ENCODE results near the gene ISG20L2.

Gene ISG20L2

DNA sequence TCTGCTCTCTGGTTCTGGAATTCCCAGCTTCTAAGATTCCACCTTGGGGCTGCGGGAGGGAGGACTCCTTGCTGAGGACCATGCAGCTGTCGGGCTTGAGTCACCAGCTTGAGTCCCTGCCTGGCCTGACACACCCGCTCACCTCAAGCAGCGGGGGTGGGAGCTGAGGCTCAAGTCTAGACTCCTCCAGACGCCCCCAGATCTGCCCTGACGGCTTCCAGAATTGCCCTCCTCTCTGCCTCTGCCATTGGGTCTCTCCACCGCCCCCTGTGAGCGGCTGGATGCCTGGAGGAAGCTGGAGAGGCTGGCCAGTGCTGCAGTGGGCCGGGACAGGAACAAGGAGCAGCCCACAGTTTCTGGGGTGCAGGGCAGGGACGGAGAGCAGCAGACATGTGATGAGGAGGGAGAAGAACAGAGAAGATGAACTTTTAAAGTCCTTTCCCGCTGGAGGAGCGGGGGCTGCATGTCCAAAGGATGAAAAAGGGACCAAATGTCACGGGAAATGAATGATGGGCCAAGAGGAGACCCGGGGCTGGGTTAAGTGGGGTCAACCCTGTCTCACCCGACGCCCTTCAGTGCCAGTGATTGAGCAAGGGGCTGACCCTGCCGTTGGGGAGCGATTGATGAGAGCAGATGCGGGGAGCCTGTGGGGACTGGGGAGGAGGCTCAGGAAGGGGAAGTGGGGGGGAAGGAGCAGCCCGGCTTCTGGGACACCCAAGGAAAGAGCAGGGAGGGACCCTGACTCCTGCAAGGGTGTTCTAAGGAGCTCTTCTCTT lies 36.7 kb downstream of the ISG20L2 start:
- CTCF ChIA-PET = interaction anchor here (0.7 to 11.3 kb wide), 9 partner anchors 9 to 235 kb away, joined by 3 to 237 read pairs (median 26); partner anchors contain the start of genes CRABP2, INSRR, ISG20L2 and METTL25B
- H3K36me3 Mint-ChIP-seq = no peaks in the 10 kb centered on the region
- no peaks in the 10 kb centered on the region for H3K9me3 Mint-ChIP-seq
- no peak overlapping the region for H3K4me3 Mint-ChIP-seq
- DNase-seq = no peak
- peaks cover 27% of the 10 kb centered on the region for H3K4me1 Mint-ChIP-seq
- no peak overlapping the region for H3K27ac Mint-ChIP-seq
- peaks cover 80% of the 10 kb centered on the region for H3K27me3 Mint-ChIP-seq

DNA sequence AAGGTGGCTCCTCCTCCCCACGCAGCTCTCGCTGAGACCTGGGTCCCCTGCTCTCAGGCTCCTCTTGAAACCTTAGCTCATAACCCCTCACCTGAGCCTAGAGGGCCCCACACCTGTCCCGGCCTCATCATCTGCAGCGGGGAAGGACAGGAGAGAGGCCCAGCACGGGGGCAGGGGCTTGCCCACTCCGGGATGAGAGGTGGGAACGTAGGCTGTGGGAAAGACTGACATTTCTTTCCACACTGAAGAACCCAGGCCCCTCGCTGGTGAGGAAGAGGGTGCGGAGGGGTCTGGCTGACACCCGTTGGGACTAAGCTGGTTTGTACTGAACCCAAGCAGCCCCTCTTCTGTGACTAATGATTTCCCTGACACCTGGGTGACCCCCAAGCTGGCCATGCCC lies 37.4 kb downstream of the ISG20L2 start:
- Mint-ChIP-seq H3K36me3 (no peaks in the 10 kb centered on the region), H3K27me3 (peaks cover 75% of the 10 kb centered on the region), H3K27ac (no peak overlapping the region), H3K4me1 (peaks cover 27% of the 10 kb centered on the region), H3K9me3 (no peaks in the 10 kb centered on the region), H3K4me3 (no peak overlapping the region)
- CTCF ChIA-PET = interaction anchor here (0.7 to 11.3 kb wide), 12 partner anchors 9 to 236 kb away, joined by 3 to 237 read pairs (median 7); partner anchors contain the start of genes CRABP2, INSRR, ISG20L2 and METTL25B
- DNase-seq = no peak

DNA sequence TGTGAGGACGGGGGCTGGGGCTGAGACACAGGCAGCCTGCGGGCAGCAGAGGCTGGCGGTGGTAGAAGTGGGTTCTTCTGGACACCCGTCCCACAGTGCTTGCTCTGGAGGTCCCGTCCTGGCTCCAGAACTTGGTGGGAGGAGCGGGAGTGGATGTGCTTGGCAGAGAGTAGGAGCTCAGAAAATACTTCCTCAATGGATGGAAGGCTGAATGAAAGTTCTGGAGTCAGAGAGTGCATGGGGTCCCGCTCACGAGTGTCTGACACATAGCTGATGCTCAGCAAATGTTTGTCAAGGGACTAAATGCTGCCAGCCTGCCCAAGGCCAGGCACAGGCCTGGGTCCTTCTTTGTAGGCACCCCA lies 37.9 kb downstream of the ISG20L2 start:
- peaks cover 27% of the 10 kb centered on the region for H3K4me1 Mint-ChIP-seq
- no peaks in the 10 kb centered on the region for H3K9me3 Mint-ChIP-seq
- no peak for DNase-seq
- H3K27me3 Mint-ChIP-seq = peaks cover 77% of the 10 kb centered on the region
- H3K27ac Mint-ChIP-seq = no peak overlapping the region
- CTCF ChIA-PET = interaction anchor here (0.7 to 11.3 kb wide), 23 partner anchors 8 to 464 kb away, joined by 3 to 237 read pairs (median 6); partner anchors contain the start of genes CRABP2, INSRR, ISG20L2 and METTL25B
- no peaks in the 10 kb centered on the region for H3K36me3 Mint-ChIP-seq
- H3K4me3 Mint-ChIP-seq = no peak overlapping the region

DNA sequence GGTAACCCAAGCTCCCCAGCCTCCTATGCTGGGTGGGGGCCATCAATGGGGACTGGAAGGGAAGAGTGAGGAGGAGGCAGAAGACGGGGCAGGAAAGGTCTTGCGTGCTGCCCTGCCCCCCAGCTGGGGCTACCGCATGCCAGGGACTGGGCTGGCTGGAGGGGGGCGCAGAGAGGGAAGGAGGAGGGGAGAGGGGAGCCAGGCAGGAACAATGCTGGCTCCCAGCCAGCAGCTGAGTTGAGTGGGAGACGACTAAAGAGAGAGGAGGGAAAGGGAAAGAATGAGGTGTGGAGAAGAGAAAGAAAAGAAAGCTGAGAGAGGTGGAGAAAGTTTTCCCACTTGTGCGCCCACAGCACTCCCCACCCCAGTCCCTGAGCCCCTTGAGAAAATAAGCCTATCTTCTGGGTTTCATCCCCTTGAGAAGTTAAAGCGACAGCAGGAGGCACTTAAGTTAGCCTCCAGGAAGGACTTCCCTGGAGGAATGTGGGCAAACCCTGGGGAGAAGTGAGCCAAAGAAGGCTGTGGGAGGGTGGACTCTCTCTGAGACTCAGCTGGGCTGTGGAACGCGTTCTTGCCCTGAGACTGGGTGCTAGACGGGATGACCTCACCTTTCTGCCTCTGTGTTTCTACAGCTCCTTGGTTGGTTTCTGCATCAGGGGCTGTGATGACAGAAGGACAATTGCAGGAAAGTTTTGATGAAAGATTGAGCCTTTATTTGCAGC lies 38.5 kb downstream of the ISG20L2 start:
- no peak overlapping the region for H3K4me3 Mint-ChIP-seq
- no peak for DNase-seq
- peaks cover 81% of the 10 kb centered on the region for H3K27me3 Mint-ChIP-seq
- CTCF ChIA-PET = interaction anchor here (0.6 to 11.3 kb wide), 46 partner anchors 7 to 465 kb away, joined by 3 to 237 read pairs (median 4); partner anchors contain the start of genes CRABP2, HDGF, INSRR and ISG20L2
- H3K4me1 Mint-ChIP-seq = peaks cover 27% of the 10 kb centered on the region
- H3K36me3 Mint-ChIP-seq = no peaks in the 10 kb centered on the region
- H3K27ac Mint-ChIP-seq = no peak overlapping the region
- H3K9me3 Mint-ChIP-seq = no peaks in the 10 kb centered on the region

DNA sequence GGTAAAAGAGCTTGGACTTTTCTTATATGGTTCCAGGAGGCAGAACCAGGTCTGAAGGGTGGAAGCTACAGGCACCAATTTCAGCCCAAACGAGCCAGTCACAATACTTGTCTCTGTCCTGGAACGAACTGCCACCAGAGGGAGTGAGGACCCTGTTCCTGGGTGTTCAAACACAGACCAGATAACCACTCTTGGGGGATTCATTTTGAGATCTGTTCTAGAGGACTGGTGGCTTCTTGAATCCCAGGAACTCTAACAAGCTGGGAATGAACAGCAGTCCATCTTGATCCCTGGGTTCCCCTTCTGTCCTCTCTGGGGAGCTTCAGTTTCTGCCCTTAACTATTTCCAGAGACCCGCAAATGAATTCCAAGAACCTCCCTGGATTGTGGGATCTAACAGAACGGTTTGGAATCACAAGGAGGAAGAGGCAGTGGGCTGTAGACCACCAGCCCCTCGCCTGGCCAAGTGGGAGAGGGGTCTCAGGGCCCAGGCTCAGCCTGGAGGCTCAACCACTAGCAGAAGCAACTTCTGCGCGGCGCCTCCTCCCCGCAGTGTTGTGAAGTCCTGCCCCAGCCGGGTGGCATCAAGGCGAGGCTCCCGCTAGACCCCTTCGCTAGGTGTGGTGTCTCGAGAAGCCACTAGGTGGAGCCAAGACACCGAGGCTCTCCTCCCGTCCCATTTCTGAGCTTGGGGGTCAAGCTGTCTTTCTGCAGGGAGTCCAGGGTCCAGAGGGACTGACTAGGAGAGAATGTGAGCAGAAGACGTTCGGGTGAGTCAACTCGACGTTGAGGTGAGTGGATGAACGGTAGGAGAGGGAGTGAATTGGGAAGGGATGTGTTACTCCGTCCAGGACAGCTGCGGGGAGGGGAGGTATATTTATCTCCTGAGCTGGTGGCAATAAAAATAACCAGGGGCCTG lies 39.3 kb downstream of the ISG20L2 start:
- Mint-ChIP-seq H3K27me3 (peaks cover 81% of the 10 kb centered on the region), H3K4me3 (no peak overlapping the region), H3K9me3 (no peaks in the 10 kb centered on the region), H3K27ac (no peak overlapping the region), H3K36me3 (no peaks in the 10 kb centered on the region), H3K4me1 (peaks cover 34% of the 10 kb centered on the region)
- CTCF ChIA-PET = interaction anchor here (0.6 to 11.3 kb wide), 49 partner anchors 10 to 466 kb away, joined by 3 to 237 read pairs (median 4); partner anchors contain the start of genes CRABP2, HDGF, INSRR and ISG20L2
- DNase-seq = peak; percentile 84

DNA sequence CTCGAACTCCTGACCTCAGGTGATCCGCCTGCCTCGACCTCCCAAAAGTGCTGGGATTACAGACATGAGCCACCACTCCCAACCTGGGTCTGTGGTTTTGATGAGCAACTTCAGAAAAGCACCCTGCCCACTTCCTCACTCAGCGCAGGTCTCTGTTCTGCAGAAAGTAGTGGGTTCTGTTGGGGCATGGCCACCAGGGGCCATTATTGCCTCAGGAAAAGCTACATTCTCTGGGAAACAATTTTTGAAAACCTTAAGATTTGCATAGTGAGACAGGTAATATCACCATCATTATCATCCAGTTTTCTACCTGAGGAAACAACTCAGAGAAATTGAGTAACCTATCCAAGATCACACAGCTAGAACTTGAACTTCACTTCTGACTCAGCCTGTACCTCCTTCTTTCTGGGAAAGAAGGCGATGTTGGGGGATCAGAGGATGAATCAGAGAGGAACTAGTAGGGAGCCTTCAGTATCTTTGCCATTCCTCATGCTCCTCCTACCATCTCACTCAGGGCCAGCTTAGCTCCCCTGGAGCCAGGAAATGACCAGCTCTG lies 44.3 kb downstream of the ISG20L2 start:
- CTCF ChIA-PET = interaction anchor here (0.7 to 11.3 kb wide), 12 partner anchors 10 to 244 kb away, joined by 3 to 237 read pairs (median 8); partner anchors contain the start of genes CRABP2, ISG20L2, METTL25B and NTRK1
- Mint-ChIP-seq H3K27ac (no peak overlapping the region), H3K4me1 (peaks cover 20% of the 10 kb centered on the region), H3K4me3 (no peak overlapping the region), H3K27me3 (peaks cover 79% of the 10 kb centered on the region), H3K9me3 (no peaks in the 10 kb centered on the region), H3K36me3 (no peaks in the 10 kb centered on the region)
- DNase-seq = peak; percentile 63

DNA sequence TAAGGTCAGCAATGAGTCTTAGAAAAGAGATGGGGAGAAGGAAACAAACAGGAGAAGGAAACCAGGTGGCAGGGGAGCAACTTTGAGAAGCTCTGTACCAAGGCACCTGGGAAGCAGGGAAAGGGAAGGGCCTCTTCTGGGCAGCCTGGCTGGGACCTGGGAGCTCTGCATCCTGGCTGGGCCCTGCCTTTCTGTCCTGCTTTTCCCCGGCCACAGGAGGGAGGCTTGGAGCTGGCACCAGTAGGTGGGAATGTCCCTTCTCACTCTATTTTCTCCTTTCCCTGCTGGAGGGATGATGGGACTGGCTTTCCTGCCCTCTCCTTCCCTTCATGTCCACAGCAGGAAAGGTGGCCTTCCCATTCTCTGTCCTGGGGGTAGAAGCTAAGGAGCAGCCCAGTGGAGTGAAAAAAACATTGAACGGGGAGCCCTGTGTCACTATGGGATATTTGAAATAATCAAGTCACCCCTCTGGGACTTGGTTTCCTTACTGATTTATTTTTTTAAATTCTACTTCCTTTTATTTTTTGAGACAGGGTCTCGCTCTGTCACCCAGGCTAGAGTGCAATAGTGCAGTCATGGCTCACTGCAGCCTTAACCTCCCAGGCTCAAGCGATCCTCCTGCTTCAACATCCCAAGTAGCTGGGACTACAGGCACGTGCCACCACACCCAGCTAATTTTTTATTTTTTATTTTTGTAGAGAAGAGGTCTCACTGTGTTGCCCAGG lies 46.2 kb downstream of the ISG20L2 start:
- Mint-ChIP-seq H3K4me3 (no peak overlapping the region), H3K27me3 (peaks cover 81% of the 10 kb centered on the region), H3K4me1 (peaks cover 28% of the 10 kb centered on the region), H3K27ac (no peak overlapping the region), H3K9me3 (no peaks in the 10 kb centered on the region), H3K36me3 (no peaks in the 10 kb centered on the region)
- DNase-seq = no peak
- CTCF ChIA-PET = interaction anchor here (0.8 to 11.3 kb wide), 10 partner anchors 9 to 208 kb away, joined by 3 to 237 read pairs (median 4); partner anchors contain the start of gene CRABP2

DNA sequence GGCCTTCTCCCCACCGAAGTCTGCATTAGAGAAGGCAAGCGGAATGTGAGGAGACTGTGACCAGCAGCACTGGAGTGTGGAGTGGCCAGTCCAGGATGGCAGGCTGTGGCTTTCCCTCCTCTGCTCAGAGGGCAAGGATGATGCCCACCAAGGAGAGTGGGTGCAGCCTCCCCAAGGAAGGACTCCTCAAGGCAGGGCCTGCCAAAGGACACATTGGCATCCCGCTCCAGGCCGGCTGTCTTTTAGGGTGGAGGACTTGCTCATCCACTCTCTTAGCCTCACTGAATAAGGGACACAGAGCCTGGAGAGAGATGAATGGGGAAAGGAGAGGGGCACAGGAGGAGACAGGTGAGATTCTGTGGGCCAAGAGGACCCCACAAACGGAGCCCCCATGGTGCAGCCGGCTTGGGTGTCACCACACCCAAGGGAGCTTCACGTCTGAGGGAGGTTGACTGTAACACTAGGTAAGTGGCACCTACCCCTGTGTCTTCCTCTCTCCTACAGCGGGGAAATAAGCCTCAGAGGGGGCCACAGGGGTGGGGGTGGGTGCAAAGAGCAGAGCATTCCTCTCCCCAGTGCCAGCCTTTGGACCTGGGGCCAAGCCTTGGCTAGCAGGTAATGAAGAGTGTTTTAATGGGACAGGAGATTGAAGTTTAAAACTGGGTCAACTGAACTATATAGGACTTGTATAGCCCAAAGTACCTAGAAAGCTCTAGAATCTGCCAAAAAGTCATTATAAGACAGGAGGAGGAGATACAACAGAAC lies 47.2 kb downstream of the ISG20L2 start:
- peaks cover 28% of the 10 kb centered on the region for H3K4me1 Mint-ChIP-seq
- DNase-seq = no peak
- H3K9me3 Mint-ChIP-seq = no peaks in the 10 kb centered on the region
- CTCF ChIA-PET = interaction anchor here (1.4 to 11.3 kb wide), 9 partner anchors 8 to 209 kb away, joined by 3 to 237 read pairs (median 9); partner anchors contain the start of gene CRABP2
- H3K27me3 Mint-ChIP-seq = peaks cover 91% of the 10 kb centered on the region
- no peaks in the 10 kb centered on the region for H3K36me3 Mint-ChIP-seq
- H3K27ac Mint-ChIP-seq = no peak overlapping the region
- H3K4me3 Mint-ChIP-seq = no peak overlapping the region

DNA sequence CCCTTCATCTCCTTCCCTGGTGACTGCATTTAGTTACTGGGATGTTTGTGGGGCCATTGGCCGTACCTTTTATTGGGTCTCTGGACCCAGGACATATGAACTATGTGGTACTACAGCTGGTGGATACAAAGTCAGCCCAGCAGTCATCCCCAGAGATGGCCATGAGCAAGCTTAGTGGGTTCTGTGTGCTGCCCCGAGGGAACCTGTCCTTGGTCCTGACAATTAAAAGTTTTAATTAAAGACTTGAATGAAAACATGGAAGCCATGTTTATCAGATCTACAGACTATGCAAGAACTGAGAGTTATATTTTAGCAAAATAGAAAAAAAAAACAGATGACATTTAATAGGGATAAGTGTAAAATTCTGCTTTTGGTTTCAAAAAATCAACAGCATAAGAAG lies 48.5 kb downstream of the ISG20L2 start:
- Mint-ChIP-seq H3K9me3 (no peaks in the 10 kb centered on the region), H3K4me3 (no peak overlapping the region), H3K36me3 (no peaks in the 10 kb centered on the region), H3K4me1 (peaks cover 28% of the 10 kb centered on the region), H3K27ac (no peak overlapping the region), H3K27me3 (peaks cover 97% of the 10 kb centered on the region)
- no peak for DNase-seq
- CTCF ChIA-PET = interaction anchor here (0.9 to 7.9 kb wide), 8 partner anchors 9 to 200 kb away, joined by 3 to 125 read pairs (median 12); partner anchors contain the start of genes CRABP2 and HAPLN2

DNA sequence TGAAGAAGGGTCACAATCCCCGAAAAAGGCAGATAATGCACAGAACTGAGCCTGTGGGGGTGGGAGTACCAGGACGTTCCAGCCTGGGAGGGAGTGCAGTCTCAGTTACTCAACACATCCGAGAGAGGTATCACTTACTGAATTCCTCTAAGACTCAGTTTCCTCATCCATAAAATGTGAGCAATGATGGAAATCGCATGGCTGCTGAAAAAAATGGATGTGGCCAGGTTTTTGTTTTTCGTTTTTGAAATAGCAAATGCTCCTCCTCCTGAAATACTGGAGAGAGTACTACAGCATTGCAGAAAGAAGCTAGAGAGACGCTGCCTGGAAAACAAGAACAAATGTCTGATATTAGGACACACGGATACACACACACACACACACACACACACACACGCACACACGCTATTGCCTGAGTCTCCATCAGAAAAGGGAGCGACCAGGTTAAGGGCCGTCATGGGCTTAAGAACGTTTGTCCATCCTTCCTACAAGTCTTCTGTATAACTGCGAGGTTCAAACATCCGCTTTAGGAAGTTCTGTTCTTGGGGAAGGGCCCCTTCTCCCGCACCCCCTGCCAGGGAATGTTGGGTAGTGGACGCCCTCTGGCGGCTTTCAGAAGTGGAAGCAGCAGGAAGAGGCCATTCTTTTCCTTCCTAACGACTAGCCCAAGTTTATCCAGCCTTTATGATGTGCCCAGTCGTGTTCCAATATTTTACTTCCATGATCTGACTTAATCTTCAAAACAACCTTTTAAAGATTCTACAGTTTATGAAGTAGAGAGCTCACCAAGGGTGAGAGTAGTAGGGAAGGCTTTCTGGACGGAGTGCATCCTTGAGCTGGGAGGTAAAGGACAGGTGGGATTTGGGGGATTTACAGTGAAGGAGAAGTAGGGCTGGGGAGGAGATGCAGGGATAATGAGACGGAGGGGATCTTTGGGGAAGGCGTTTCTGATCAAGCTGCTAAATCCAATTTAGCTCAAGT lies 50.7 kb downstream of the ISG20L2 start:
- CTCF ChIA-PET = interaction anchor here (0.6 to 7.9 kb wide), 26 partner anchors 12 to 236 kb away, joined by 3 to 125 read pairs (median 4); partner anchors contain the start of genes CRABP2 and HAPLN2
- no peak overlapping the region for H3K4me3 Mint-ChIP-seq
- no peaks in the 10 kb centered on the region for H3K36me3 Mint-ChIP-seq
- H3K27ac Mint-ChIP-seq = no peak overlapping the region
- H3K27me3 Mint-ChIP-seq = peaks cover 98% of the 10 kb centered on the region
- peaks cover 9% of the 10 kb centered on the region for H3K4me1 Mint-ChIP-seq
- DNase-seq = peak; percentile 49
- no peaks in the 10 kb centered on the region for H3K9me3 Mint-ChIP-seq
